NCI-H146 (cell line): Measurements from ENCODE around the gene ADORA3.

Source experiments
- DNase-seq: peaks from one replicate; lab custom pipeline; 2025; lab: John Stamatoyannopoulos, UW

The ADORA3 gene

DNA sequence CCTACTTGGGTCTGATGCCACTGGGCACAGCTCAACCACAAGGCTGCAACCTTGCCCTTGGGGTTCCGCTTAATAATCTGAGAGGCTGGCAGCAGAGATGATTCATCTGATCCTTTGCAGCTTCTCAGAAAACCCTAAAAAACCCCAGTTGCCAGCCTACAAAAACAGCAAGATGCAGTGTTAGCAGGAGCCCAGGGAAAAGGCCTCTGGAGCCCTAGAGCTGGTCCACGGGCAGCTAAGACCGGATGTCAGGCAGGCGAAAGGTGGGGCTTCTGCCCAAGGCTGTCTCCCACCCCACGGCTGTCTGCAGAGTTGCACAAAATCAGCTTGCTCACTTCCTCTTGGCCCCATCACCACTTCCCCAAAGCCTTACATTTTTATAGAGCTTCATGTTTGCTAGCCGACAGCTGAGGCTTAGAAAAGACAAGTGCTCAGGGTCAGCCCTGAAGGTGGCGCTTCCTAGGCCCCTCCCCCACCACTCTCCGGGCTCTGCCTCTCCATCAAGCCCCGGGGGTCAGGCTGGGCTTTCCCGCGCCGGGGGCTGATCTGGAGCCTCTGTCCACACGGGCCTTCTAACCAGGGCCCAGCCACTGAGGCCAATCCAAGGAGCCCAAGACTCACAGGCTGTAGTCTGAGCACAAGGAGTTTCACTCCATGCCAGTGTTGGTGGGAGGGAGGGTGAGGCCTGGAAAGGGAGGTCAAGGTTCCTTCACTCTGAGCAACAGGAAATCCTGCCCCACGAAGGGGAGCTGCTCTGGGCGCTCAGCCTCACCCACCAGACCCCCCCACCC, 4.2 kb upstream of the ADORA3 start:
- DNase-seq: peak; percentile 67

DNA sequence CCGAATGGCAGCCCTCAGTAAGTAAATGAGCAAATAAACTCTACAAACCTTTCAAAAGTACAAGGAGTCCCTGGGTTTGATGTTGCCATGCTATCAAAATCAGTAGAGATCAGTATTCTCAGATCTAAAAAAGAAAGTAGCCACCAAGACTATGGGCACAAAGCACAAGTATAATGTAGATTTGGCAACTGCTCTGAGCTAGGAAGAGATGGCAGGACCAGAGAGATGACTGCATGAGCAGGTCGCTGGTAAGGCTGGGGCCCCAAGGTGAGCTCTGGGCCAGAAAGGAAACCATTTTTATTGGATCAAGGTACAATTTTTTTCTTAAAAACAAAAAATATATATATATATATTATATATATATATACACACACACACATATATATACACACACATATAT, 3.1 kb upstream of the ADORA3 start:
- no peak for DNase-seq

DNA sequence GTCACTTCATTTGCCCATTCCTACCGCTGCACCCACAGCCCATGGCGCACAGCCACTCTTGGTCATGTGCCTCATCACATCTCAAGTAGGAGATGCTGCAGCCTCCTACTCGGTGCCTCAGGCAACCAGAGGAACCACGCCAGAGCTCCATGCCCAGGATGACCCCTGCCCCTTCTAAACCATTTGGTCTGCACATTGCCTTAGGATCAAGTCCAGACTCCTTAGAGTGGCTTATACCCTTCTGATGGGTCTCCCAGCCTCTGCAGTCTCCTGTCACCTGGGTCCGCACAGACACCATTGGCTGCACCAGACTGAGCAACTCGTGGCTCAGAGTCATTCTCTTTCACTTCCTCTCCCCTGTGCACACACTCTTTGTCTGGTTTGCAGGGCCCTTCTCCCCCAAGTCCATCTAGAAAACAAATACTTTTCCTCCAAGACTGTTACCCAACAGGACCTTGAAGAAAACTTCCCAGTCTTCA, 2.2 kb upstream of the ADORA3 start:
- no peak for DNase-seq

DNA sequence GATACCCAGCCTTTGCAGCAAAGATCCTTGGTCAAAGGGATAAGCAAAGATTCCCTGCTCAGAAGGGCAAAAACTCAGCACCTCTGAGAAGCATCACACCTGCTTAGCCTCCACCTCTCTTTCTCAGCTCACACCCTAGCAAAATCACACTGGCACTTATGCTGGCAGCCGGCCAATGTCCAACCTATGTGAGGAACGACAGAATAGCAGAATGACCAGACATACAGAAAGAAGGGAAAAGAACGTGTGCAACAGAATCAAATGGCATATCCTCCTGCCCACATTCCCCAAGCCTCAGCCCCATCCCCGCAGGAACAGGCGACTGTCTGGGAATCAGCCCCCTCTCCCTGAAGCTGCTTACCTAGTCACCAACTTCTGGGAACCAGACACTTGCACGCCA, 664 bp upstream of the ADORA3 start:
- no peak for DNase-seq

DNA sequence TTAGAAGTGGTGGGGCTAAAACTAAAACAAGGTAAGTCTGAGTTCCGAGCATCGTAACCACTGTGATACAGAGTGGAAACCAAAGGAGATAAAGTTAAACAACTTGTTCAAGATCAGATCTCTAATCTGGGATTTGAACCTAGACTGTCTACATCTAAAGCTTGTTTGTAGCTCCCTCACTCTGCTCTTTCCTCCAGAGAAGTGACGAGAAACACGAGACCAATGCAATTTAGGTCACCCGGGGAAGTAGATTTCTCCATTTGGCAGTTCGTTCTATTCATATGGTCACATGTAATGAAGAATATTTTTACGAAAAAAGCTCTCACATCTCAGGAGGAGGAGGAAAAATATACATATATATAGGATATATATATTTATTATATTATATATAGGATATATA, 1.8 kb downstream of the ADORA3 start:
- DNase-seq: no peak

DNA sequence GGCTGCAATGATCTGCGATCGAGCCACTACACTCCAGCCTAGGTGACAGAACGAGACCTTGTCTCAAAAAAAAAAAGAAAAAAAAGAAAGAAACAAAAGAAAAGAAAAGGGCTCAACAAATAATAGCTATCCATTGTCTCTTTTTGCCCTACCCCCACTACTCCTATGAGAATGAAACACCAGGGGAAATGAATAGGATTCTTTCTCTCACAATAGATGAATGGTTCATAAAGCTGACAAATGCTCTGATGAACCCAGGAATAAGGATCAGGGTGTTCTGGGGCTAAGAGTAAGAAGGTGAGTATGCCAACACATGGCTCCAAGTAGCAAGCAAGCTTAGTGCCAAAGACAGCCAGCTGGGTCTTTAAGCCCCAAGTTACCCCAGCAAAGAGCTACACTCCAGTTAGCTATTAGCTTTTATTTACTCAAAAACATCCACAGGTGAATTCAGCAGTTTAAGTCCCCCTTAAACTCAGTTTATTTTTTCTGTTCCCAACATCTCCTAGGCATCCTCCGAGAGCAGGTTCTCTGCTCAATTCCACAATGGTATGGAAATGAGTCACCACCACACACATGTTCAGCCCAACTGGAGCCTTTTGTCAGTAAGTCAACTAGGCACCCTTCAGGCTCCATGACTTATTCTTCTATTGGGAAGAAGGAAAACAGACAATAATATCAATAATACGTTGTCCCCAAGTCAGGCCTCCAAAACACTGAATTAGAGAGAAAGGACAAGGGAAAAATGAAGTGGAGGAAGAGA, 4.2 kb downstream of the ADORA3 start:
- DNase-seq: no peak

DNA sequence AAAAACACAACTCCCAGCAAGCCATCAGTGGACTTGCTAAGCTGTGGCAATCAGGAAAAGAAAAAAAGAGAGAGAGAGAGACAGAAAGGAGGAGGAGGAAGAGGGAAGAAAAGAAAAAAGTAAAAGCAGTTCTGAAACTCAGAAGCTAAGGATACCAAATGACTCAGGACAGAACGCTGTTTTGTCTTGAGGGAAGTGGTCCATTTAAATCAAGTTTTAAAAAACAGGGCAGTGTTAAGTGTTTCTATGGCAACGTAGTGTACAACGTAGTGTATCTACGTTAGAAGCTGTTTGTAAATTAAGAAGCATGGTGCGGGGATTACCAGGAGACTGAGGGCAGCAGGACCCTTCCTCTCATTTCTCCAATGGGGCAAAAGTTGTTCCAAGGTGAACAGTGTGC, 5.8 kb downstream of the ADORA3 start:
- DNase-seq: no peak

DNA sequence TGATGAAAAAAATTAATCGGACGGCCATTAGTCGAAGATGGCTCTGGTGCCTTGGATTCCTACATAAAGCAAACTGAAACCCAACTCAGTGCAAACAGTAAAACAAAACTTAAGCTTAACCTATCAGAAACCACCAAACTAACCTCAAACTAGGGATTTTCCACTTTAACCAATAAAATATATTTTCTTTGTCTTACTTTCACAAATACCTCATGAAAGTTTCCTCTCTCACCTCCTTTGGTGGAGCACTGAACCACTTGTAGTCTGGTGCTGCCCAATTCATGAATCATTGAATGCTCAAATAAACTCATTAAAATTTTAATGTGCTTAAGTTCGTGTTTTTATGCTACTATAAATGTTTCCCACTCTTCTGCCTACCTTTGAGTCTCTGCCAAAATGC, 7.0 kb downstream of the ADORA3 start:
- DNase-seq: no peak

DNA sequence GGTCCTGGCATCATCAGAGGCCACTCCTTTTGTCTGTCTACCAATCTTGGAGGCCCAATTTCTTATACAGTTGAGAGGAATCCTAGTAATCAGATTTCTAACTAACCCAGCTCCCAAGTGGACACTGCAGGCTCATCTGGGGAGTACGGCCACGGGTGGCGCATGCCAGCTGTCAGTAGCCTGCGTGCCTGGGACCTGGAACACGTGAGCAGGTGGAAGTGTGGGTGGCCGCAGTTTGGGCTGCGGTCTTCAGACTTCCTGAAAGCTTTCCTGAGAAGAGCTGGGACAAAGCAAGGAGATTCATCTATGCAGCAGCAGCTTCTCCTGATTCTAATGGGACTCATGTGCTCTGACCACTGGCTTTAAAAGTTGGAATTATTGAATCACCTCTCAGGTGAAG, 12.4 kb downstream of the ADORA3 start:
- DNase-seq: no peak

DNA sequence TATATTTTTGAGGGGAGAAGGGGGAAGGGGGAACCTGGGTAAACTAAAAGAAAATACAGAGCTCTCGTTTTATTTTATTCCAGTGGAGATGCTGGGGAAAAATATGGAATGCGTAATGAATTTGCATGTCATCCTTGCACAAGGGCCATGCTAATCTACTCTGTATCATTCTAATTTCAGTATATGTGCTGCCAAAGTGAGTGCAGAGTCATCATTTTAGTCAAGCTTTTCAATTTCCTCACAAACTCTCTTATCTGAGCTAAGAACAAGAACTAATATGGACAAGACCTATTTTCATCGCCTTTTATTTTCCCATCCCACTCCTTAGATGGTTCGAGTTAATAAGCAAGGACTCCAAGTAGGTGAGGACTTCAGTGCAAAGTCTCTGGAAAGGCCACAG, 13.2 kb downstream of the ADORA3 start:
- DNase-seq: no peak

DNA sequence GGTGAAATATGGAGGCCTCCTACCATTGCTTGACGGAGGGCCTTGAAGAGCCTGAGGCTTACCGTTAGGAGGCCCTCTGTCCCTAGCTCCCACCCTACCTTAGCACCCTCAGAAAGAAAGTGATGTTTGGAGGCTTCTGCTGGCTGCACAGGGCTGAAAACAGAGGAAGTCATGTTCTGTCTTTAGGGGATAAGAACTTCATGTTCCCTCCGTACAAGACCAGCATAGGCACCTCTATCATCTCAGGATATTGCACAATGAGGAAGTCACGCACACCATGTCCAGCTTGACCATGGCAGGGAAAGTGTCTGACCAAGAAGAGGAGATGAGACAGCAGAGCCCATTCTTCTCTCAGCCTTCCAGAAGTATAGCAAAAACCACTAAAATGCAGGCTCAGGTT, 13.8 kb downstream of the ADORA3 start:
- no peak for DNase-seq

DNA sequence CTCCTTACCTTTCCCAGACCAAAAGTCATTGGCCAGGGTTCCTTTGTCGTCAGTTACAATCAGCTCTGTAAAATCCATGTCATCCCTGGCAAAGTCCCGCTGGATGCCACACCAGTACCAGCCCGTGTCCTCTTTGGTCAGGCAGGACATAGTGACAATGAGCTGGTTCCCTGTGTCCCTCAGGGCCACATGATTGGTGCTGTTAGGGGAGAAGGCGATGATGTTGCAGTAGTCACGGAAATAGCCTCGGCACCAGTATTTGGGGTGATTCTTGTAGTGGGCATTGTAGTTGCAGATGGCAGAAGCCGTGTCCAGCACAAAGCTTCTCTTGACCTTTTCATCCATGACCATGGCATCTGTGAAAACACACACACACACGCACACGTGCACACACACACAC, 14.8 kb downstream of the ADORA3 start:
- no peak for DNase-seq

DNA sequence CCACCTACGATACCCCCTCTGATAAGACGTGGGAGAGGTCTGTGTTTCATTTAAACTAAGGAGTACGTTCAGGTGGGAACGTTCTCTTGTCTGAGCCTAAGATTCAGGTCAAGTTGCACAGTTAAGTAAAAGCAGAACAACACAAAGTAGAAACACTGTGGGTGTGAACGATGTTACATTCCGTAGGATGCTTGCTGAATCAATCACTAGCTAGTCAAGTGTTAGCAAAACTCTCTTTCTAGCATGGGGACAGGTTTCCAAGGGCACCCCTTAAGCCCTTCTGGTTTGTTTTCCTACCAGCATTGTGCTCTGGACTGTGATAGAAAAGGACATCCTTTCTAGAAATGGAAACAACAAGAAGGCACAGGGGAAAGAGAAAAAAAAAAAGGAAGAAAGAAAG, 16.3 kb downstream of the ADORA3 start:
- no peak for DNase-seq

DNA sequence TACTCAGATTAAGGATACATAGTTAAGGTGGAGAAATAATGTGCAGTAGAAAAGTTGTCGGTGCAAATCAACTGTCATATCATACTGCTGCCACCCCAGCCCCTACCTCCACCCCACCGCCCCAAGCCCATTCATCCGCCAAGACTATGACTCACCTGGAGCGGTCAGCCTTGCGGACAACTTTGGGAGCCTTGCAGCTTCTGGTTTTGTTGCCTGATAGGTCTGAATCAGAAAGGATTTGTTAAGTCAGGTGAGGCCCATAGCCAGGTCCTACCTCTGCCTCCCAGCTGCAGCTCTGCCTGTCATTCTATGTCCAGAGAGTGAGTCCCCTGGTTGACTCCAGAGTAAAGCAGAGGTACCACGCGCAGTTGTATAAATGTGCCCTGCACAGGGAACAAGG, 17.0 kb downstream of the ADORA3 start:
- DNase-seq: no peak

DNA sequence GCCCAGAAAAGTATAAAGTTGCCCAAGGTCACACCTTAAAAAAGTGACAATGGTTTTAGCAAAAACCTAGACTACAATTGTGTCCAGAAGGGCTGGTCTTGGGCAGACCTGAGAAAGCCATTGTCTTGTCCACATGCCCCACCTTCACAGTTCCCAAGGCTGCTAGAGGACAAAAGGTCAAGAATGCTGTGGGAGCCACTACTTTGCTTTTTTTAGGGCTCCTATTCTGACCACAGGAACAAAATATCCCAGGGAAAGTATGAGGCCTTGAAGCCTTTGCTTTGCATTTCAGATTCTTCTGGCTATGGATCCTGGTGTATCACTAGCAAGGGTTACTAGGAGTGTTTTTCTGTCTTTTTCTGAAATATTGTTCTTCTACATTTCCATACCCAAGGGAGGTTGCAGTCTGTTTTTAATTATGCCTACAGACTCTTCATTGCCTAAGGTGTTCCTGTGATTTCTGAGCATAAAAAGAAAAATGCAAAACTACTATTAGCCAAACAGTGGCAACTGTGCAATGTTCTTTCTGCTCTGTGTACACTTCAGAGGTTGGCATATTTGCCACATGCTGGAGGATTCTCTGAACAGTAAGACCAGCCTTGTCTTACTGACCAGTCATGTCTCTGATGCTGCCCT, 18.9 kb downstream of the ADORA3 start:
- DNase-seq: no peak

DNA sequence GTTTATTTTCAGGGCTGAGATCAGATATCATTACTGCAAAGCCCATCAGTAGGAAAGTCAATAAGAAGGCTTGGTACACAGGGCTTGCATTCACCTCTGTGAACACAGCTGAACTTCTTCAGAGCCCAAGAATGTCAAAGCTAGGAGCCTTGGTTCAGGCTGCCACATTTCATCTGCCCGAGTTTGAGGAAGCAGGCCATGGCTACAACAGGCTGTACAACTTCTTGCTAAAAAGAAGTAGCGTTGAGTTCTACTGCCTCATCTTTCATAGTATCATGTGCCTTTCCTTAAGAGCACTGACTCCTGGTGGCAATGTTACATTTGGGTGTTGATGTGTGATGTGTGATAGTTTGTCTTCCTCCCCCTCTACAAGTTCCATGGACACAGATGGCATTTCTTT, 19.6 kb downstream of the ADORA3 start:
- DNase-seq: no peak

DNA sequence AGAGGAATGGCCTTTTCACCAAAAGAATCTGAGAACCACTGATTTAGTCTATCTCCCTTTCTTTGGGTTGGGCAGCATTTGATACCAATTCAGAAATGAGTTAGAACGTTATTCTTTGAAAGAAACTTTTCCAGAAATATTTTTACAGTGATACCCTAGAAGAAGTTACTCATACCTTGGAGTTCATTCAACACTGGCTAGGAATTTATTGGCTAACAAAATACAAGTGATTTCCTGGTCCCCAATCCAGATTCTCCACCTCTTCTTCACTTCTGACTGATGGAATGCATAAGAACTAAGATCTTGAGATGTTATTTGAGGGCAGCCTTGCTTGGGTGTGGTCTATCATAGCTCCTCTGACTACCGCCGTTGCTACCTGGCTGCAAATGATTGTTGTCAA, 20.3 kb downstream of the ADORA3 start:
- no peak for DNase-seq

DNA sequence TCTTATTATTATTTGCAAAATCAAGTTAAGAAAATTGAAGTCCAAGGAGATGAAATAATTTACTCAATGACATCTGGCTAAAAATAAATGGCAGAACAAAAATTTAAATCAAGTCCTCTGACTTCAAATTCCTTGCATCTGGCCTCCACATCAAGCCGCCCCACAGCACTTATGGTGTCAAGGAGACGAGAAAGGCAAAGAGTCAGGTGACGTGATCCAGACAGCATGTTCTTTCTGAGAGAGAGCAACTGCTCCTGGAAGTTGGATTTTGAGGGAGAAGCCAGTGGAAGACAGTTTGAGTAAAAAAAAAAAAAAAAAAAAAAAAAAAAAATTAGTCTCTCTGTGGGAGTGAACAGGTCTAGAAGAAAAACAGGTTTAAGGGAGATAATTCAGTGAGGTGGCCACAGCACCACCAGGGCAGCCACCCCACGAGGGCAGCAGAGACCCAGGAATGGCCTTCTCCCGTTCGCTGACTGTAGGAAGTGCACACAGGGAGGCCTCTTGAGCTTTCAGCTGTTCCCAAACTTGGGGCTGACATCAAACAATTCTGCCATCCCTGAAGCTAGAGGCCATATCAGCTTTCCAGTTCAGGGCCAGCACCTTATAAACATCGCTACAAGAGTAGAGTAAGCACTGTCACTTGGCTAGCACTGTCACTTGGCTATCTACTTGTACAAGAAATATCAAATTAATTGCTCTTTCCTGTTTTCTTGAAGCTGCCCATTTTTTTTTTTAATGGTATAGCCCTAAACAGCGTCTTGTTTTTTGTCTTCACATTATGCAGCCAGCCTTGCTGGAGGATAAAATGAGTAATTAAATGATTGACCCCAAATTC, 21.8 kb downstream of the ADORA3 start:
- peak; percentile 49 for DNase-seq

DNA sequence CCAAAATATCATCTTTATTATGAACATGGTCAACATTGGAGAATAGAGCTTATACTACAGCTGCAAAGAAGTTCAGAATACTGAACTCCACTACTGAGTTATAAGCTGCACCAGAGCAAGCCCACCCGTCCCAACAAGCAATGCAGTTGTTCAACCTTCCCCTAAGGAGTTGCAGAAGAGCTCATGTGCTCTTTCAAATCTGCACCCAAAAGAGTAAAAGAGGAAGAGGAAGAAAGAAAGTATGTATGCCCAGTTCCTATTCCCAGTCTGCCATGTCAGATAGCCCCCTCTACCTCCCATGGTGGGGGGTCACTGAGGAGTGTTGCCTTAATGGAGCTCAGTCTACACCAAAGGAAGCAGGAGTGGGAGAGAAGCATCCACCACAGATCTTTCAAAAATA, 22.8 kb downstream of the ADORA3 start:
- no peak for DNase-seq

DNA sequence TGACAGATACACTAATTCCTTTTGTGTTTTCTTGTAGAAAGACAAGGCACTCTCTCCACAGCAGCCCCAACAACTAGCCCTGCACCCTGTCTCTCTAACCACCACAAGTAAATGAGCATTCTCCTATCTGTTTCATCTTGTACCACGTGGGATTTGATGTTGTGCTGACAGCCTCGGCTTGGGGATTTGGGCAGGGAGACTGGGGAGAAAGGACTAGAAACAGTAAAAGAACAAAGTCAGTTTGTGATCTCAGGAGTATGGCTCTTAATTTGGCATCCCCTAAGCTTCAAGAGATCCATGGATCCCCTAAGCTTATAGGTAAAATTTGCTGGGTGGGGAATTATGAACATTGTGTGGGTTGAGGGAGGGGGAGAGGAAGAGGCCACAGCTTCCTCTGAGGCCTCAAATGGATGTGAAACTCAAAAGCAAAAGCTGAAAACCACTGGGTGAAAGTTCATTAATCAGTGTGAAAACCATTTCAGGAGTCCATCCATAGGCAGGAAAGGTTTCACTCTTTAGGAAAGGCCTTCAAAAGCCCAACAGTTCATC, 26.6 kb downstream of the ADORA3 start:
- no peak for DNase-seq

DNA sequence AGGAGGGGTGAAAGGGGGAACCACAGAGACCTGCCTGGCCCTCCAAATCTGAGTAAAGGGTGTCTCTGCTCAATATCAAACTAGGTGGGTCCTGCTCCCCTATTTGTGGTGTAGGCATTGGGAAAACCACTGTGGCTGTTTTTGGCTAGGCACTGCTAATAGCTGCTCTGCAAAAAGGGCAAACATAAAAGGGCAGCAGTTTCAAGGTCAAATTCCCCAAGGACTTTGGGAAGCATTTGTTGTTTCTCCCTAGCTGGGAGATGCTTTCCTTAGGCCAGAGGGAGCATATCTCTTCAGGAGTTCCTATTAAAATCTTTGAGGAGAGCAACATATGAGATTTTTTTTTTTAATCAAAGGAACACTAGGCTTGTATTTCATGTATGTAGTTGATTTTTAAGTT, 27.2 kb downstream of the ADORA3 start:
- no peak for DNase-seq

DNA sequence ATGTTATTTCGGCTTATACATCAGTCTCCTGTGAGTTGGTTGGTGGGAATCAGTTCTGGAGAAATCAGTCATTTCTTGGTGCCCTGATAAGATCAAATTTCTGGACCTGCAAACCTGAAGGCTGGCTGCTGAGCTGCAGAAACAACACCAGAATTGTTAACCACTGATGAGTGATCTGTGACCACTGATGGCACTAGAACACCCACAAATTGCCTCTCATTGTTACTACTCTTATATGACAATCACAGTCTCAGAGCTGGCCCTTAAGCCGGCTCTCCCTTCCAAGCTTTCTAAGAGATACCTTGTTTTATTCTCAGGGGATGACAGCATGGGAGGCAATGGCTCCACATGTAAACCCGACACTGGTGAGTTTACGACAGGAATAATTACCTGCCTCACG, 27.7 kb downstream of the ADORA3 start:
- no peak for DNase-seq
